T47D (cell line): Measurements from ENCODE around the gene KLB.

Experiments used
- DNase-seq, 2 experiments: peaks; one replicate each; pipeline versions ENCODE4 v3.0.0 to v3.0.0-alpha.2; 2011 to 2012; ENCODE audit warnings: low read depth in 1 of 2, low spot score in 1 of 2
- JUND ChIP-seq: IDR thresholded peaks from 2 replicates; pipeline ENCODE4 v1.6.1; 2012; ENCODE audit warnings: low read depth
- in situ Hi-C: cut with HindIII; loops from 2 replicates; pipeline ENCODE4 v1.10.0; 2016; ENCODE audit warnings: low sequenced_read_pairs, low pct_unique_long_range_greater_than_20kb

The KLB gene

DNA sequence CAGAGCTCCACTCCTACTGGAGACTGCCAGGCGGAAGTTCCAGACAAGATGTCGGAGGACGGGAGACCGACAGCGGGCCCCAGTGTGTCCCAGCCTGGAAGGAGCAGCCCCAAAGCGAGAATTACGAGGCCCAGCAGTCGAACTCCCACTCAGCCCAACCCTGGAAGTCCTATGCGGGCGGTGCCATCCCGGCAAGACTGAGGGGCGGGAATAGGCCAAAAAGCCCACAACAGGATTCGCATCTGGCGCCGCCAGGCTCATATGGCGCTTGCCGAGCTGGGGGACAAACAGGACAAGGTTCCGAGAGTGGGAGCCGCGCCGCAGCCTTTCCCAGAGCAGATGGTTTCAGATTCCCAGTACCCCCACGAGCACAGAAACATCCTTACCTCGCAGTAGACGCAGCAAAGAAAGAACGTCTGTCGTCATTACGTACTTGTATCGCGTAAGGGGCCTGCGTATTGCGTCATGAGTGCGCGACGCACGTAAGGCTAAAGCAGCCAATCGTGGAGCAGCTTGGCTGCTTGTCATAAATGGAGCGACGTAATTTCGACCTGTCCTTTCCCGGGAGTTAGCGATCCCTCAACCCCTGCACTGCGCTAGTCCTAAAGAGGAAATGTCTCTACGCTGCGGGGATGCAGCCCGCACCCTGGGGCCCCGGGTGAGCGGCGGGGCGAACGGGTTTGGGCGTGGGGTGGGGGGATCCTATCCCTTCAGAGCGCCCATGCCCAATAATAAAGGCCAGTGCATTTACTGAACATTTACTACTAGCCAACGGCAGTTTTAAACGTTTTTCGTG is 52.0 kb downstream of the KLB start, which contains the start of the genes LIAS and RPL9:
Gene LIAS, plus strand, starts transcription at position 552 of the 796 bp plus-strand sequence. Its CDS starts 62 bp downstream, at position 614.
Gene RPL9, minus strand, starts transcription at position 418 of the 796 bp plus-strand sequence. CDS start 483 bp downstream, outside the sequence.
- in situ Hi-C loops = no loop called here
- DNase-seq = peak; percentile 72 to 98
- TF ChIP-seq JUND = no peak

DNA sequence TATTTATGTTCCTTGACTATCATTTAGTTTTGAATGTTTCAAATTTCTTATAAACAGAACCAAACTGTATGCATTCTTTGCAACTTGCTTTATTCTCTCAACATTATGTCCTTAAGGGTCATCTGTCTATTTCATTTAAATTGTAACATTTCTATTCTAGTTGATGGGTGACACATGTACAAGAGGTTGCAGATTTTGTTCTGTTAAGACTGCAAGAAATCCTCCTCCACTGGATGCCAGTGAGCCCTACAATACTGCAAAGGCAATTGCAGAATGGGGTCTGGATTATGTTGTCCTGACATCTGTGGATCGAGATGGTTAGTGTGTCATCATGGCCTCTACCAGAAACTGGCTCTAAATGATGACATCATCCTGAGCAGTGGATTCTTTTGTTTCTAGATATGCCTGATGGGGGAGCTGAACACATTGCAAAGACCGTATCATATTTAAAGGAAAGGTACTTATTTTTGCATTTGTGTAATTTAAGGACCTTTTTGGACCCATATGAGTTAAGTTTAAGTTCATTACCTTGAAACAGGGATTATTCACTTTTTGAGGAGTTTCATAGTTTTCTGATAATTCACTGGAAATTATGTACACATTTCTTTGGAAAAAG is 58.3 kb downstream of the KLB start:
- TF ChIP-seq JUND = no peak
- in situ Hi-C loops = no loop called here
- DNase-seq = no peak

DNA sequence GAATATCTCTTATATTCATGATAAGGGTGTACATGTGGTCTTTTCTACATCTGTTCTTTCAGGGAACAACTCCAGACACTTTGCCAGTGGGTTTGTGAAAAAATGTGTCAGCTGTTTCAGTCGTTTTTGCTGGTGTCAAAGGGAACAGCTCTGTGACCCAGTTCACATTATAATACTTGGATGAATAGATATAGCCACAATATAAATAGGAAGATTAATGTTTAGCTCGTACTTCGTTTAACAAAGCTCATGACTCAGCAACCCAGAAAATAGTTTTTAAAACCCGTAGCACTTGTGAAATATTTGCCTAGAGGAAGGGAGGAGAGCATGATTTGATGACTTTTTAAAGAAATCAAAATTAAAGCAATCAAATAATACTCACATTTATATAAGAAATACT is 60.0 kb downstream of the KLB start:
- TF ChIP-seq JUND = no peak
- in situ Hi-C loops = no loop called here
- DNase-seq = no peak

DNA sequence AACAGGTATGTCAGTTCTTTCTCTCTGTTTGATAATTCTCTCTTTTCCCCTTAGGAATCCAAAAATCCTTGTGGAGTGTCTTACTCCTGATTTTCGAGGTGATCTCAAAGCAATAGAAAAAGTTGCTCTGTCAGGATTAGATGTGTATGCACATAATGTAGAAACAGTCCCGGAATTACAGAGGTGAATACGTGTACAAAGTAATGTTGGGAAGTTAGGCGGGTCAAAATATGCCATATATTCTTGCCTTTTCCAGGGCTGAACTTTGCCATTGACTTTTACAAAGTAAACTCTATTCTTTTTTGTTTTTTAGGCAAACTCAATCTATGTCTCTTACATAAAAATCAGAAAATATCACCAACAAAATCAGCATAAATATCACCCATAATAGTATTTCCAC is 60.7 kb downstream of the KLB start:
- TF ChIP-seq JUND = no peak
- in situ Hi-C loops = no loop called here
- no peak for DNase-seq

DNA sequence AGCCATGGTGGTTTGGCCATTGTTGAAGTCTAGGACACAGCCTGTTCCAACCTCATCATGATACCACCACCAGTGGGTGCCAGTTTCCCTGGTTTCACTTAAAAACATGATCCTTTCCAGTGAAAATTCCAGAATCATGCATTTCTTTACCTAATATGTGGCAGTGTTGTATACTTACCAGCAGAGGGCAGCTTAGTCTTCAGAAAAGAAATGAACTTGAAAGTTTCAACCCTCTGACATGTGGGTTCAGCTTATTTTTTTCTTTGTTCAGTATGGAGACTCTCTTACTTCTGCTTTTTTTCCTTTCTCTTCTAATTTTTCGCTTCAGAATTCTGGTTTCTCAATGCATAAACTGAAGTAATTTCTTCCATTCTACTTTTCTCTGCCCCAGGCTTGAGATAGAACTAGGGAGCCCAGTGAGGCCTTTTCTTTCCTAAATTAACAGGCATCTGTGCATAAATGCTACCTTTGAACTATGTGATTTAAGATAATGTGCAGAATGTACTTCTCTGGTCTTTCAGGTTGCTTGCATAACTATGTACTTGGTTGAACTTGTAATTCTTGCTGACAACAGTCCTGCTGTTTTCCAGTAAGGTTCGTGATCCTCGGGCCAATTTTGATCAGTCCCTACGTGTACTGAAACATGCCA is 62.8 kb downstream of the KLB start:
- DNase-seq = peak in 1 of 2 experiments; percentile 63

DNA sequence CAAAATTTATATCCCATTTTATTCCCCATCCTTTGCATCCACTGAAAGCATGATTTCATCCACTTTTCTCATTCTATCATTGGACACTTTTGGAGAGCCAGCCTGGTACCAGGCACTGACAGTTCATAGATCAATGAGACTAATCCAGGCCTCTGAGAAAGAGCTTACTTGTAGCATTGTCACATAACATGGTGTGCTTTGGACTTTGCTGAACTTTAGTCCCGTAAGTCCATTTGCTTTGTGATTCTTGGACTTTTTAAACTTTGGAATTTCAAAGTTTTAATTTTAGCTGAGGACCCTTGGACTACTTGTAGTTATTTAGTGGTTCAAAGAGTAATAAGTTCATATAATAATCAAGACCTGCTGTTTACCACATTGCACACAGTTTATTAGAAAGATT is 63.7 kb downstream of the KLB start:
- in situ Hi-C loops = no loop called here
- DNase-seq = no peak
- no peak for TF ChIP-seq JUND

More for the DNA sequence above, 62.8 kb downstream of the KLB start:
- in situ Hi-C loops = no loop called here
- no peak for TF ChIP-seq JUND

DNA sequence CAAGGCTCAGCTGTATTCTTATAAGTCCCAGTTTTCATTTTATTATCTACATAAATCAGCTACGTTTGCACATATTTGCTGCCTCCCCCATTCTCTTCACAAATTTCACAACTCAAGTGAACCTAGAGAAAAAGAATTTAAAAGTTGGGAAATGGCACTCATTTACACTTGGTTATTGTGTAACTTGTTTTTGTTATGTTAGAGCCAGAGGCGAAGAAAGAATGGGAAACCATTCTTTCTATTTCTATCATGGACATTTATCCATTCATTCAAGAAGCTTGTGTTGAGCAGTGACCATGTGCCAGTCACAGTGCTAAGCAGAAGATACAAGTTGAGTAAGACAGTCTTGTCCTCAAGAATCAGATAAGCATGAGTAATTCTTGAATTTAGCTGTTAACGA is 65.7 kb downstream of the KLB start:
- DNase-seq = no peak
- TF ChIP-seq JUND = no peak
- in situ Hi-C loops = no loop called here

DNA sequence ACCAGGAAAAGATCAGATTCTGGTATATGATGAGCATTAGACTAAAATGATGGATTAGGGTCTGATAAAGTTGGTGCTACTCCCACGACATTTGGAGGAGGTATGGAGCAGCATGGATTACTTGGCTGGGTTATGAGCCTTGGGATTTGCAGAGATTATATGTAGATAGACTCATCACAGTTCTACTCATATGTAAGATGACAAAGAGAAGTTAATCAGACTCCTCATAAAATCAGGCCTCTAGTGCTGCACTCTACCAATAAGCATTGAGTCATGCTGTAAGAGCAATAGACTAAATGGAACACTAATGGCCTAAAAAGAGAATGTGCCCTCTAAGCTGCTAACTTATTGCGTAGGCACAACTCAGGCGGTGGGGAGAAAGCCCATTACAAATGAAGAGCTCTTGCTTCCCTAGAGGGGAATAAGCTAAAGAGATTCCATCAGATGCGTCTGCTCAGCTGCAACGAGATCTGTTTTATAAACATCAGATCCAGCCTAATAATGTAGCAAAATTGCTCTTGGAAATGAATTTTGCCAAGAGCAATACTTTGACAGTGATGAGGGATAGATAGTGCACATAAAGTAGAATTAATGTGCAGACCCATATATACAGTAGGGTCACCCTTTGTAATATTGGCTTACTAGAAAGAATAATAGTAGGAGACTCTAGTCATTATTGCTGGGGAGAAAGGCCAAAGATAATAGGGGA is 69.6 kb downstream of the KLB start:
- DNase-seq = no peak
- TF ChIP-seq JUND = no peak
- in situ Hi-C loops = no loop called here

DNA sequence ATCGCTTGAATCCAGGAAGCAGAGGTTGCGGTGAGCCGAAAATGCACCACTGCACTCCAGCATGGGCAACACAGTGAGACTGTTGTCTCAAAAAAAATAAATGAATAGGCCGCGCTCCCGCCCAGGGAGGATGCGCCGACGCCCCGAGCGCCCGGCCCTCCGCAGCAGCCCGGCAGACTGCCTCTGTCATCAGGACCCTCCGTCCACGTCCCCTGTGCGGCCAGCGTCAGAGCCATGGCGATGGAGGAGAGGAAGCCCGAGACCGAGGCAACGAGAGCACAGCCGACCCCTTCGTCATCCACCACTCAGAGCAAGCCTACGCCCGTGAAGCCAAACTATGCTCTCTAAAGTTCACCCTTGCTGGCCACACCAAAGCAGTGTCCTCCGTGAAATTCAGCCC is 73.5 kb downstream of the KLB start:
- no peak for DNase-seq
- in situ Hi-C loops = no loop called here
- TF ChIP-seq JUND = no peak

DNA sequence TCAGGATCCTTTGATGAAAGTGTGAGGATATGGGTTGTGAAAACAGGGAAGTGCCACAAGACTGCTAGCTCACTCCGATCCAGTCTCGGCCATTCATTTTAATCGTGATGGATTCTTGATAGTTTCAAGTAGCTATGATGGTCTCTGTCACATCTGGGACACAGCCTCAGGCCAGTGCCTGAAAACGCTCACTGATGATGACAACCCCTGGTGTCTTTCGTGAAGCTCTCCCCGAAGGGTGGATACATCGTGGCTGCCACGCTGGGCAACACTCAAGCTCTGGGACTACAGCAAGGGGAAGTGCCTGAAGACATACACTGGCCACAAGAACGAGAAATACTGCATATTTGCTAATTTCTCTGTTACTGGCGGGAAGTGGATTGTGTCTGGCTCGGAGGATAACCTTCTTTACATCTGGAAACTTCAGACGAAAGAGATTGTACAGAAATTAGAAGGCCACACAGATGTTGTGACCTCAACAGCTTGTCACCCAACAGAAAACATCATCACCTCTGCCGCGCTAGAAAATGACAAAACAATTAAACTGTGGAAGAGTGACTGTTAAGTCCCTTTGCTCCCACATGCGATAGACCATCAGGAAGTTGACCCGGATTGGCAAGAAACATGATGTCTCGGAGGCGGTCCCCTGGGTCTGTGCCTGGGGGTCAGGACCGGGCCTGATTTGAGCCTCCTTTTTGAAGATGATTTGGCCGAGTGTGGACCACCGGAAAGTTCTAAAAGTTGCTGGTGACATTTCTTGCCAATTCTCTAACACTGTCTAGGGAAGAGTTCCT is 74.4 kb downstream of the KLB start:
- no peak for DNase-seq
- in situ Hi-C loops = no loop called here

DNA sequence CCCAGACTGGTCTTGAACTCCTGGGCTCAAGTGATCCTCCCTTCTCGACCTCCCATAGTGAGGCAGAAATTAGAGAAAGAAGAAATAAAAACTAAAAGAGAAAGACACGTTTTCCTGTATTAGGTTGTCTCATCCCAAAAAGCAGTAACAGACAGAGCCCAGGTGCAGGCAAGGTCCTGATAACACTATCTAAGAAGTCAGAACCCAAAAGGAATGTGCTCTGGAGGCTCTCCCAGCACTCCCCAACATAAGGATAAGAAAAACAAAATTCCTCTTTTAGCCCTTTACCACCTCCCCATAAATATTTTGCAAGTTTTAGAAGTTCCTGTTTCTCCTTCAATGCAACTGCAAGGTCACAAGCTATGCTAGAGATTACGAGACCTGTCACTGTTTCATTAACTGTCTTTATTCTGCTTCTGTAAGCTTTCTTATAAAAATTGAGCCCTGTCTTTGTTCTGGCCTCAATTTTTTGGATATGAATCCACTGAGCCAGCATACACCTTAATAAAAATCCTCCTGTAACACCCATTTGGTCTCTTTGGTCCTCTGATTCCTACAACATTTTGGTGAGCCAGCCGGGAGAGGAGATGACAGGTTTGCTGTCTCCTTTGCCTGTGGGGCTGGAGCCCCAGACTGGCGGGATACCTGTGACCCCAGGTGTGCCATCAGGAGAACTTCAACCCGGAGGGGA is 78.0 kb downstream of the KLB start:
- no peak for DNase-seq
- no peak for TF ChIP-seq JUND
- in situ Hi-C loops = no loop called here

More for the DNA sequence above, 74.4 kb downstream of the KLB start:
- TF ChIP-seq JUND = no peak
